Left colon (tissue), 2 donors: ENCODE measurements around the gene DISC1. TPM values are rescaled to one million over a fixed set of nuclear protein-coding genes. Genes with fewer than 3 reads are reported as not detected.
"Not testable (repeated sequence)": the region's sequence is repeated elsewhere in the genome, so short reads cannot be mapped to it uniquely, and the experiment has no call there.

ENCODE experiments used
- ATAC-seq: fragments of 200-7000 bp; cut with Tn5 transposase; one replicate; pipeline ENCODE4 v1.9.1; 2020; ENCODE audit warnings: mild to moderate bottlenecking, moderate library complexity
- DNase-seq, 2 donors: peaks; one replicate each; pipeline ENCODE4 v3.0.0-alpha.2; 2020
- intact Hi-C, 2 donors: fragments of 100-400 bp; cut with DNase I in 1 of 2; cut with micrococcal nuclease in 1 of 2; formaldehyde crosslinking; loops; one replicate each; pipeline versions ENCODE4 v1.11.2 to v1.14.0; 2022; cut with DNase I, micrococcal nuclease
- long read RNA-seq: library from polyadenylated mRNA; unstranded; transcript quantifications from one replicate; pipeline ENCODE4 v2.0.0, GENCODE V29; 2021
- total RNA-seq, 2 donors: library from RNA; stranded (reverse); fragmentation: NEBNext Ultra II Directional; extraction: Animal tissue kit (Norgen Biotek cat#: 25700); gene quantifications; one replicate each; pipeline ENCODE4 v1.2.1, GENCODE V29; 2021
- donor health status: DM: no; HTN: no; CAD: no.
- donor health status: DM: yes; HTN: yes; CAD: no.

The DISC1 gene
- total RNA-seq: 10 to 100 TPM in 1 of 2 donors, 1 to 10 TPM in 1; 9.2 to 12.8 TPM
- long read RNA-seq, partial matches to known transcripts: 1 of 3 reads
- long read RNA-seq, other reads (novel, unspliced or antisense): 2 of 3 reads

- intact Hi-C loops: no loop called here
- peak; percentile 83 to 90 for DNase-seq
- peak; percentile 83 for ATAC-seq
These were observed at the start of gene DISC1 for GRCh38 chr1:231626535-231626950. TSS of gene DISC1 (plus strand) at chr1:231626790. CDS start at chr1:231626868, 78 bp downstream.

GRCh38 chr1:231576804-231577718 lies 49.5 kb upstream of the DISC1 start:
- intact Hi-C loops: no loop called here
- ATAC-seq: no peak

DNA sequence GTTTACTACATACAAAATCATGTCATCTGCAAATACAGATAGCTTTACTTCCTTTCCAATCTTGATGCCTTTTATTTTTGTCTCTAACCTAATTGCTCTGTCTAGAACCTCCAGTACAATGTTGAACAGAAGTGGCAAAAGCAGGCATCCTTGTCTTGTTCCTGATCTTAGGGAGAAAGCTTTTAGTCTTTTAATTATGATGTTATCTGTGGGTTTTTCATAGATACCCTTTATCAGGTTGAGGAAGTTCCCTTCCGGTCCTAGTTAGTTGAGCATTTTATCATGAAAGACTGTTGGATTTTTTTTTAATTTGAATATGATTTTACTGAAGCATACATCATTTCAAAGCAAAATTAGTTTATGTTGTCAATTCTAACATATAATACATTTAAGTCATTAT lies 45.7 kb upstream of the DISC1 start:
- DNase-seq (no peak), ATAC-seq (no peak)
- intact Hi-C loops: no loop called here

More at GRCh38 chr1:231576804-231577718, 49.5 kb upstream of the DISC1 start:
- DNase-seq: no peak

DNA sequence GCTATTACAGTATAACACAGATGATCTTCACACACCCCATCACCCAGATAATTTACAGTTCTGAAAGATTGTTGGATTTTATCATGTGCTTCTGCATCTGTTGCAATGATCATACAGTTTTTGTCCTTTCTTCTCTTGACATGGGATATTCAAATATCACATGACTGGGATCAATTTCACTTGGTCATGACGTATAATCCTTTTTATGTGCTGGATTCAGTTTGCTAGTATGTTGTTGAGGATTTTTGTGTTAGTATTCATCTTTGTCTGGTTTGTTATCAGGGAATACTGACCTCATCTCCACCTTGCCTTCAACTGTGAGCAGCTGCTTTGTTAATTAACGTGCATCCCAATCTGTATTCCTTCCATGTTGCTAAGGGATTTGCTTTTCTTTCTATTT lies 44.7 kb upstream of the DISC1 start:
- intact Hi-C loops: no loop called here
- DNase-seq (no peak), ATAC-seq (no peak)

- ATAC-seq (no peak), DNase-seq (no peak)
- intact Hi-C loops: no loop called here
These were observed 43.2 kb upstream of the DISC1 start for GRCh38 chr1:231583376-231583775.

- DNase-seq: no peak
- intact Hi-C loops: no loop called here
- ATAC-seq: peak; percentile 57
These were observed 42.5 kb upstream of the DISC1 start for GRCh38 chr1:231584117-231584516.

GRCh38 chr1:231584921-231585320 lies 41.7 kb upstream of the DISC1 start:
- ATAC-seq (no peak), DNase-seq (no peak)
- intact Hi-C loops: loop anchor here in 1 of 2 donors (5.0 kb wide), 1 partner anchor 223 kb away; no protein-coding TSS in a partner anchor

GRCh38 chr1:231590453-231591198 lies 36.0 kb upstream of the DISC1 start:
- DNase-seq: peak; percentile 44 to 54
- peak; percentile 78 for ATAC-seq
- intact Hi-C loops: no loop called here

DNA sequence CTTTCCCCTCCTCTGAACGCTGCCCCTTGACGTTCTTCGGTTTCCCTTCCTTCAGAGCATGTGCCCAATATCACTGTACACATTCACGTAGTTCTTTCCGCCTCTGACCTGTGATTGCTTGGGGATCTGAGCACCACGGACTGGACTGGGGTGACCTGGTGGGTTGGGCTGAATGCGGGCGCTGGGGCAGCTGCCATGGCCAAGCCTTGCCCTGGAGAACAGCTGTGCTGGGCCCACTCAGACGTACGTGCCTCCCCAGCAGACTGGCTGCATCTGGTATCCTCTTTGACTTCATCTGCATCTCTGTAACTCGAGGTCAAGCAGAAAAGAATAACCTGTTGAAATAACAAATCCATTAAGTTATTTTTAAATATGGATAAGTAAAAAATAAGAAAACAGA lies 35.1 kb upstream of the DISC1 start:
- no peak for DNase-seq
- ATAC-seq: no peak
- intact Hi-C loops: no loop called here

GRCh38 chr1:231592809-231593208 lies 33.8 kb upstream of the DISC1 start:
- intact Hi-C loops: no loop called here
- no peak for ATAC-seq
- no peak for DNase-seq

DNA sequence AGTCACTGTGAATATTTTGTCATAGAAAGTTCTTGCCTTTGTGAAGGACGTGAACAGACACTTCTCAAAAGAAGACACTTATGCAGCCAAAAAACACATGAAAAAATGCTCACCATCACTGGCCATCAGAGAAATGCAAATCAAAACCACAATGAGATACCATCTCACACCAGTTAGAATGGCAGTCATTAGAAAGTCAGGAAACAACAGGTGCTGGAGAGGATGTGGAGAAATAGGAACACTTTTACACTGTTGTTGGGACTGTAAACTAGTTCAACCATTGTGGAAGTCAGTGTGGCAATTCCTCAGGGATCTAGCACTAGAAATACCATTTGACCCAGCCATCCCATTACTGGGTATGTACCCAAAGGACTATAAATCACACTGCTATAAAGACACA lies 33.3 kb upstream of the DISC1 start:
- ATAC-seq, intact Hi-C loops, DNase-seq: not testable (repeated sequence)

- intact Hi-C loops: no loop called here
These were observed 32.5 kb upstream of the DISC1 start for GRCh38 chr1:231594123-231594522.

GRCh38 chr1:231594749-231595148 lies 31.8 kb upstream of the DISC1 start:
- intact Hi-C loops: no loop called here
- no peak for DNase-seq
- peak; percentile 90 for ATAC-seq

More at GRCh38 chr1:231594123-231594522, 32.5 kb upstream of the DISC1 start:
- DNase-seq (no peak), ATAC-seq (no peak)

GRCh38 chr1:231596337-231596791 lies 30.2 kb upstream of the DISC1 start:
- ATAC-seq: no peak
- no peak for DNase-seq
- intact Hi-C loops: no loop called here

DNA sequence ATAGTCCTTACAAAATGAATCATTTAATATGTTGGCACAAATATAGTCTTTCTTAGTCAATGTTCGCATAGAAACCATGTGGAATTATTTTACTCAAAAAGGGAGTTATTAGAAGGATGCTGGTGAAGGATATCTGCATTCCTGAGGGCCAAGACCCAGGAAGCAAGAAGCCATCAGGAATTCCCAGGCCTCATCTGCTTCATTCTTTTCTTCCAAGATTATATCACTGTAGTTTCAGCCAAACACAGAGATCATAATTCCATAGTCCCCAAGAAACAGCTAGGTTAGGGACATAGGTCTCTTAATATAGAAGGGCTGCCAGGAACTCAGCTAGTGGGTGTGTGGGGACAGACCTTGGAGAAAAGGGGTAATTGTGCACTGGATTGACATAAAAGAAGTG lies 28.6 kb upstream of the DISC1 start:
- ATAC-seq: no peak
- intact Hi-C loops: no loop called here
- DNase-seq: no peak

GRCh38 chr1:231600458-231600976 lies 26.1 kb upstream of the DISC1 start:
- no peak for ATAC-seq
- intact Hi-C loops: loop anchor here in 1 of 2 donors (5.0 kb wide), 1 partner anchor 243 kb away; no protein-coding TSS in a partner anchor
- no peak for DNase-seq

DNA sequence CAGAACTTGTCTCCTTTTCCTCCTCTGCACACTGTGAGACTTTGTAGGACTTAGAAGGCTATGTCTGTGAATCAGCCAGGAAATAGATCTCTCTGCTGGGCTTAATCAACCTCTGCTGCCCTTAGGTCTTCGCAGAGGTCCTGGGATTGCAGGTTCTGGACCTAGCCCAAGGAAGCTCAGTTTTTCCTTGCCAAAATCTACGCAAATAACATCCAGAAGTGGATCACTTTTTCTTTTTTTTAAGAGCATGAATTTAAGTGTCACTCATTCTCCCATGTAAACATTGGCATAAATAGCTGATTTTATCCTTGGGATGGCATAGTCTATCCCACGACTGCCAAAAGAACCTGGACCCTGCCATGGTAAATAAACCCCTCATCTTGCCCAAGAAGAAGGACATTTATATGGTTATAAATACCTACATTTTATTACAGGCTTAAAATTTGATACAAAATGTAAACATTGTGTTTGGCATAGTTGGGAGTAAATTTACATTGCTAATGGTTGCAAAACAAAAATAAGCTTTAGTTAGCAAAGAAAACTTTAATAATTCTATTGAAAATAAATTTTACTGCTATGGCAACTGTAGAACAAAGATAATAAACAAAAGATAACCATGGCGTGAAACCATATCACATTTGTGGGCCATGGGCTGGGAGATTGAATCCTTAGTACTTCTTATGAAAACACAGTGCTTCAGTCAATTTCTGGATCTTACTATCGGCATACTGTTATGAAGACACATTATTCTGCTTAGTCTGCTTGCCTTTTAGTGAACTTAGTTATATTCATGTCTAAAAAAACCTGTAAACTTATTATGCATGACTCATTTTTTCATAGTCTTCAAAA lies 24.5 kb upstream of the DISC1 start:
- DNase-seq (no peak), ATAC-seq (no peak)
- intact Hi-C loops: loop anchor here in 1 of 2 donors (5.0 kb wide), 1 partner anchor 245 kb away; no protein-coding TSS in a partner anchor

DNA sequence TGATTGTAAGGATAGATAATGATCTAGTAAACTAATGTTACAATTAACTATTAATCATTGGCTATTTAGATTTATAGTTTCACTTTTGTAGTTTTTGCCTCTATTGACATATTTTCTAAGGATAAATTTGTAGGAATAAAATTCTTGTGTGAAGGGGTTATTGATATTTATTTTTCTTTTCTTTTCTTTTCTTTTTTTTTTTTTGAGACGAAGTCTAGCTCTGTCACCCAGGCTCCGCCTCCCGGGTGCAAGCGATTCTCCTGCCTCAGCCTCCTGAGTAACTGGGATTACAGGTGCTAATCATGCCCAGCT lies 24.0 kb upstream of the DISC1 start:
- no peak for DNase-seq
- ATAC-seq: no peak
- intact Hi-C loops: loop anchor here in 1 of 2 donors (5.0 kb wide), 1 partner anchor 245 kb away; no protein-coding TSS in a partner anchor
